ENCODE measurements around the gene EYS. TPM values are rescaled to one million over a fixed set of nuclear protein-coding genes. Genes with fewer than 3 reads are reported as not detected.

EYS gene
- total and polyA plus RNA-seq, 9 of the 15 experiments (the other 6 are each of a cell fraction or from before 2014, with no cell fraction given), result 0.03 to 0.36 (median 0.10) TPM; not detected in 2

GRCh38 chr6:64325093-64325492 is 1381.9 kb downstream of the EYS start:
- WGBS (ENCODE audit: insufficient coverage, low coverage, missing lambda C conversion rate), result 8% methylated on average over 2 of the region's 2 CpGs
- CTCF ChIA-PET (ENCODE audit: low intra/inter-chr PET ratio), result no interaction called here

More at GRCh38 chr6:64325093-64325492, 1381.9 kb downstream of the EYS start:
- H3K79me2 ChIP-seq (ENCODE audit: control insufficient read depth, insufficient read depth, low read length), result no peaks in the 10 kb centered on the region
- POLR2A ChIA-PET, result no interaction called here
- FAIRE-seq (no peak), ATAC-seq (no peak), DNase-seq (ENCODE audit: extremely low read depth in 1 of 4, low spot score in 3 of 4) (no peak)
- no peak overlapping the region for H3K4me3 ChIP-seq
- no peaks in the 10 kb centered on the region for H4K20me1 ChIP-seq (replicated peaks; ENCODE audit: control insufficient read depth, insufficient read depth, low read length)
- no peaks in the 10 kb centered on the region for H3K36me3 ChIP-seq (ENCODE audit: control insufficient read depth, insufficient read depth, low read length)
- no peak overlapping the region for H3K4me2 ChIP-seq (ENCODE audit: insufficient read depth, low read length)
- no peaks in the 10 kb centered on the region for H3K27me3 ChIP-seq (ENCODE audit: control insufficient read depth in 2 of 2, insufficient read depth in 2 of 2, low read length in 2 of 2)
- no peaks in the 10 kb centered on the region for H3K9me1 ChIP-seq (ENCODE audit: control insufficient read depth, insufficient read depth, low read length)
- BruUV-seq (replicated peaks), result no TSS peak
- in situ Hi-C loops (cut with MboI) (no loop called here), intact Hi-C loops (cut with micrococcal nuclease) (no loop called here)
- H3K27ac ChIP-seq (ENCODE audit: extremely low read depth, low read depth, low read length), result no peak overlapping the region
- H3K4me1 ChIP-seq (replicated peaks in 1 of 2; ENCODE audit: control insufficient read depth in 2 of 2, insufficient read depth in 2 of 2, low read length in 2 of 2), result no peaks in the 10 kb centered on the region
- no peak overlapping the region for H3K9ac ChIP-seq (ENCODE audit: insufficient read depth in 1 of 2, low read depth in 2 of 2, low read length in 2 of 2)
- H2AFZ ChIP-seq (ENCODE audit: low read depth, low read length), result no peak overlapping the region
- H3K9me3 ChIP-seq (replicated peaks; ENCODE audit: control insufficient read depth, insufficient read depth, low read depth, low read length), result no peaks in the 10 kb centered on the region
- TF ChIP-seq ZNF324 (CRISPR knock-in tag; IDR thresholded peaks at IDR 0.05) (no peak), ZNF507 (tag; conservative IDR thresholded peaks at IDR 0.05) (no peak), E2F5 (CRISPR knock-in tag; IDR thresholded peaks at IDR 0.05) (no peak), HNRNPUL1 (IDR thresholded peaks at IDR 0.05; ENCODE audit: low read length) (no peak), HDAC6 (IDR thresholded peaks at IDR 0.05; ENCODE audit: low read depth, low read length) (no peak), NFRKB (IDR thresholded peaks at IDR 0.05; ENCODE audit: low read depth) (no peak), ARID4B (CRISPR knock-in tag; IDR thresholded peaks at IDR 0.05) (no peak), HDAC1 (IDR thresholded peaks at IDR 0.05) (no peak), SMARCB1 (IDR thresholded peaks at IDR 0.05; ENCODE audit: insufficient read length, low read depth) (no peak), MIER1 (IDR thresholded peaks at IDR 0.05; ENCODE audit: low read depth) (no peak), NFE2L1 (tag; IDR thresholded peaks at IDR 0.05; ENCODE audit: borderline replicate concordance, low read depth) (no peak), XRCC3 (IDR thresholded peaks at IDR 0.05) (no peak), ZC3H8 (IDR thresholded peaks at IDR 0.05) (no peak), EGR1 (conservative IDR thresholded peaks at IDR 0.05) (no peak), RFX5 (IDR thresholded peaks at IDR 0.05; ENCODE audit: low read depth, low read length) (no peak), ZFPM2 (CRISPR knock-in tag; IDR thresholded peaks at IDR 0.05) (no peak)
